Muscle of arm (tissue), 12 donors: Measurements from ENCODE around the gene SPECC1. TPM values are rescaled to one million over a fixed set of nuclear protein-coding genes. Genes with fewer than 3 reads are reported as not detected.
"Not testable (repeated sequence)": the region's sequence is repeated elsewhere in the genome, so short reads cannot be mapped to it uniquely, and the experiment has no call there.

Experiments
- DNase-seq: peaks from one replicate; pipeline ENCODE4 v3.0.0-alpha.2; 2013
- polyA plus RNA-seq, 12 donors: library from polyadenylated mRNA; unstranded; fragments of 120-200 nt; gene quantifications; one replicate each; pipeline ENCODE4 v1.2.1, GENCODE V29; 2013; ENCODE audit not compliant: insufficient read length in 12 of 12

SPECC1 gene
- polyA plus RNA-seq, 12 donors: 5.7 to 16.3 (median 7.9) TPM; not detected in 1

GRCh38 chr17:20207262-20207985 is 198.3 kb downstream of the SPECC1 start:
- no peak for DNase-seq

- DNase-seq: no peak
These were observed 199.6 kb downstream of the SPECC1 start for GRCh38 chr17:20208717-20209116.

GRCh38 chr17:20210180-20210579 is 201.0 kb downstream of the SPECC1 start:
- no peak for DNase-seq

- DNase-seq: no peak
These were observed 201.5 kb downstream of the SPECC1 start for GRCh38 chr17:20210614-20211013.

GRCh38 chr17:20211246-20211645 is 202.1 kb downstream of the SPECC1 start:
- no peak for DNase-seq

- no peak for DNase-seq
These were observed 204.3 kb downstream of the SPECC1 start for GRCh38 chr17:20213449-20213848.

- DNase-seq: no peak
These were observed 205.6 kb downstream of the SPECC1 start for GRCh38 chr17:20214794-20215193.

GRCh38 chr17:20216154-20216815 is 207.1 kb downstream of the SPECC1 start:
- DNase-seq: no peak

- no peak for DNase-seq
These were observed 207.7 kb downstream of the SPECC1 start for GRCh38 chr17:20216853-20217252.

GRCh38 chr17:20217677-20218076 is 208.5 kb downstream of the SPECC1 start:
- no peak for DNase-seq

- no peak for DNase-seq
These were observed 209.1 kb downstream of the SPECC1 start for GRCh38 chr17:20218272-20218671.

- DNase-seq: no peak
These were observed 214.7 kb downstream of the SPECC1 start for GRCh38 chr17:20223808-20224328.

GRCh38 chr17:20224379-20224778 is 215.2 kb downstream of the SPECC1 start:
- DNase-seq: no peak

GRCh38 chr17:20225162-20226115 is 216.3 kb downstream of the SPECC1 start:
- no peak for DNase-seq

GRCh38 chr17:20226814-20227482 is 217.8 kb downstream of the SPECC1 start:
- peak; percentile 87 for DNase-seq

- not testable (repeated sequence) for DNase-seq
These were observed 218.7 kb downstream of the SPECC1 start for GRCh38 chr17:20227720-20228370.

GRCh38 chr17:20228410-20228809 is 219.3 kb downstream of the SPECC1 start:
- no peak for DNase-seq

- DNase-seq: no peak
These were observed 219.7 kb downstream of the SPECC1 start for GRCh38 chr17:20228860-20229259.

- DNase-seq: no peak
These were observed 221.8 kb downstream of the SPECC1 start for GRCh38 chr17:20230924-20231323.

- no peak for DNase-seq
These were observed 223.5 kb downstream of the SPECC1 start for GRCh38 chr17:20232611-20233010.

- no peak for DNase-seq
These were observed 225.1 kb downstream of the SPECC1 start for GRCh38 chr17:20234276-20234675.
